NB4 (cell line): ENCODE measurements around the gene TRAPPC2L.

ENCODE experiments used
- DNase-seq: peaks from one replicate; pipeline ENCODE4 v3.0.0; 2010; ENCODE audit warnings: low read depth
- H3K4me3 ChIP-seq: one replicate; pipeline ENCODE4 v1.5.1; 2011; ENCODE audit warnings: mild to moderate bottlenecking, low read depth, low read length, moderate library complexity
- MYC ChIP-seq: IDR thresholded peaks from 2 replicates; pipeline ENCODE4 v1.6.1; 2011; ENCODE audit warnings: low read depth, low read length
- POLR2A ChIP-seq: IDR thresholded peaks from 2 replicates; pipeline ENCODE4 v1.6.1; 2011; ENCODE audit warnings: mild to moderate bottlenecking; ENCODE audit not compliant: insufficient read length; ENCODE audit errors: extremely low read depth
- TF ChIP-seq, protein P1 (sequence below): IDR thresholded peaks from 2 replicates; pipeline ENCODE4 v1.6.1; 2011; ENCODE audit warnings: low read depth, low read length
- TF ChIP-seq, protein P2 (sequence below): IDR thresholded peaks from one replicate; pipeline ENCODE4 v1.5.1; 2012; ENCODE audit warnings: low read depth, low read length

The TRAPPC2L gene

DNA sequence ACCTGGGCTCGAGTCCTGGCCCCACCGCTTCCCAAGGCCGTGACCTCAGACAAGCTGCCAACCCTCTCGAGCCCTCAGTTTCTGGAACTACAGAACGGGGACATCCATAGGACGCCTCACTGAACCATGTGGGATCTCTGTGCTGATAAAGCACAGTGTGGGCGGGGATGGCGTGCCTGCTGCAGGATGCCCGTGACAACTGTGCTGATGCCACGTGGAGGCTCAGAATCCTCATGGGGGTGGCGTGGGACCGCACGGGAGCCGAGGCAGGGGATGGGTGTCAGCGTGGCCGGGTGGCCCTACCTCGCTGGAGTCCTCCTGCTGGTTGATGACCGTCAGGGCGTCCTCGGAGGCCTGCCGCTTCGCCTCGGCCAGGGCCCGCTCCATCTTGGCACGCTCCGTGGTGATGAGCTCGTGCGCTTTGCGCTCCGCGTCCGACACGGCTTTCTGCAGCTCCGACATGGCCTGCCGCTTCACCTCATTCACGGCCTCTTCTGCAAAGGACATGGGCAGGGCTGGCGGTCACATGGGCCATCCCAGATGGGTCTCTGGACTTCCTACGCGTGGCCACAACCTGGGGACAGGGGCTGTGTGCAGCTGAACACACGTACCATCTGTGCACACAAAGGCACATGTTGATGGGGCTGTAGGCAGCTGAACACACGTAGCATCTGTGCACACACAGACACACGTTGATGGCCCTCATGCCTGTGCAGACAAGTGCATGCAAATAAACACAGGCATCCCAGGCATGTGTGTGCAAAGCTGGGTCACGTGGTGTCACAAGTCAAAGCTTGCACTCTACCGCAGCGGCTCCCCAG lies 22.2 kb downstream of the TRAPPC2L start:
- DNase-seq: no peak
- TF ChIP-seq, protein P1, sequence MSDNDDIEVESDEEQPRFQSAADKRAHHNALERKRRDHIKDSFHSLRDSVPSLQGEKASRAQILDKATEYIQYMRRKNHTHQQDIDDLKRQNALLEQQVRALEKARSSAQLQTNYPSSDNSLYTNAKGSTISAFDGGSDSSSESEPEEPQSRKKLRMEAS: no peak
- TF ChIP-seq POLR2A: no peak
- no peak overlapping the region for H3K4me3 ChIP-seq

DNA sequence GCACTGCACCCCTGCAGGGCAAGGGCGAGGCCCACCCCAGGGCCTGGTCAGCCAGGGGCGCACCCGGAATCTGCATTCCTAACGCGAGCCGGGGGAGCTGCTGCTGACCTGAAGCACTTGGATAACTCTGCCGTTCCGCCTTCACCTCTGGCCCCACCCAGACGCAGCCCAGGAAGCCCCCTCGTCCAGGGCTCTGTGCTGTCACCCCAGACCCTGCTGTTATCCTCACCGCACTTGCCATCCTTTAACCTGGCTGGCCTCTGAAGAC lies 22.8 kb downstream of the TRAPPC2L start:
- no peak for DNase-seq
- TF ChIP-seq, protein P2, sequence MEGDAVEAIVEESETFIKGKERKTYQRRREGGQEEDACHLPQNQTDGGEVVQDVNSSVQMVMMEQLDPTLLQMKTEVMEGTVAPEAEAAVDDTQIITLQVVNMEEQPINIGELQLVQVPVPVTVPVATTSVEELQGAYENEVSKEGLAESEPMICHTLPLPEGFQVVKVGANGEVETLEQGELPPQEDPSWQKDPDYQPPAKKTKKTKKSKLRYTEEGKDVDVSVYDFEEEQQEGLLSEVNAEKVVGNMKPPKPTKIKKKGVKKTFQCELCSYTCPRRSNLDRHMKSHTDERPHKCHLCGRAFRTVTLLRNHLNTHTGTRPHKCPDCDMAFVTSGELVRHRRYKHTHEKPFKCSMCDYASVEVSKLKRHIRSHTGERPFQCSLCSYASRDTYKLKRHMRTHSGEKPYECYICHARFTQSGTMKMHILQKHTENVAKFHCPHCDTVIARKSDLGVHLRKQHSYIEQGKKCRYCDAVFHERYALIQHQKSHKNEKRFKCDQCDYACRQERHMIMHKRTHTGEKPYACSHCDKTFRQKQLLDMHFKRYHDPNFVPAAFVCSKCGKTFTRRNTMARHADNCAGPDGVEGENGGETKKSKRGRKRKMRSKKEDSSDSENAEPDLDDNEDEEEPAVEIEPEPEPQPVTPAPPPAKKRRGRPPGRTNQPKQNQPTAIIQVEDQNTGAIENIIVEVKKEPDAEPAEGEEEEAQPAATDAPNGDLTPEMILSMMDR: no peak
- TF ChIP-seq POLR2A (no peak), MYC (no peak)
- TF ChIP-seq, protein P1: no peak
- no peak overlapping the region for H3K4me3 ChIP-seq

DNA sequence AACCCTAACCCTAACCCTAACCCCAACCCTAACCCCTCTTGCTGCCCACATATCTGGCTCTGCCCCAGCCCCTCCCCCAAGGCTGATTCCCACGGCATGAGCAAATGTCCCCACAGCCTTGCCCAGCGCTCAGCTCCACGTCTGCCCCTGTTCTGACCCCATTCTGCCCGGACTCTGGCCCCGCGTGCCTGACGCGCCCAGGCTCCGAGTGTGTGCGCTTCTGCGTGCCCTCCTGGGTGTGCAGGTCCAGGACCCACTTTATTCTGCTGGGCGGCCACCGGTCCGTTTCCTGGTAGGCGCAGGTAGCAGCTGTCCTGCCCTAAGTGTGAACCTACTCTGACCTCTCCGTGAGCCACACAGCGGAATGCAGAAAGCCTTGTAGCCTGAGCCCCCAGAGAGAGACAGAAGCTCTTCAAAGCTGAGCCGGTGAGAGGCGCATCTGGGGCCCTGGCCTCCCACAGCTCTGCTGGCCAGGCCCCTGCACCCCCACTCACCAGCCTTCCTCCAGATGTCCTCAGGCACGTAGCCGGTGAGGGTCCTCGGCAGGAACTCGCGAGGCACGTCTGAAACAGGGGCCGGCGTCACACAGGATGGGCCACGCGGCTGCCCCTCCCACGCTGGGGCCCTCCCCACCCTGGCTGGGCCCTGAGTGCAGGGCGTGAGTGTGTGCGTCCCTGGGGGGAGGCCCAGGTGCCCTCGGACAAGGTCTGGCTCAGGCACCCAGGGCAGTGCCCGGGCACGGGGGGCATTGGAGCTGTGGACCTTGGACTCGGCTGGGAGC lies 23.5 kb downstream of the TRAPPC2L start:
- no peak overlapping the region for H3K4me3 ChIP-seq
- DNase-seq: no peak
- TF ChIP-seq POLR2A (no peak), MYC (no peak)
- TF ChIP-seq, protein P1: no peak
- TF ChIP-seq, protein P2: no peak

DNA sequence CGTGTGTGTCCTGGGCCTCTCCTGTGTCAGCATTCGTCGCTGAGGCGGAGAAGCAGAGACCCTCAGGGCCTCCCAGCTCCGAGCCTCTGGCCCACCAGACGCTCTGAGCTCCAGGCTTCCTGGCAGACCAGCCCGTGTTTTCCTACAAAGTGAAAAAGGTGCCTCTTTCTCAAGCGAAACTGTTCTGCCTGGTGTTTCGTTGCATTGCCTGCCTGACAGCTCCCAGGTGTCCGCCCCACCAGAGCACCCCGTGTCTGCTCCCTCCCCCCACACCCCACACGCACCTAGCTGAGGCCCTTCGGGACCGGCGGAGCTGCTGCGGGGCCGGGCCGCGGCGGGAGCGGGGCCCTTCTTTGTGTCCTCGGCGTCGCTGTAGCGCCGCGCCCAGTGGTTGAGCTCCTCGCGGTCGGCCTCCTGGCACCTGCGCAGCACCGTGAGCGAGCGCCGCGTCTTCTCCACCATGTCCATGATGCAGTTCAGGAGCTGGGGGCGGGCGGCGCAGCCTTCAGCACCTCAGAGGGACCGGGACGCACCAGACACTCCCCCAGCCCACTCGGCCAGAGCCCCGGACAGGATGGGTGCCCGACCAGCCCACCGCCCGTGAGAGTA lies 24.2 kb downstream of the TRAPPC2L start:
- TF ChIP-seq, protein P1: no peak
- no peak for TF ChIP-seq MYC
- TF ChIP-seq, protein P2: no peak
- TF ChIP-seq POLR2A: no peak

DNA sequence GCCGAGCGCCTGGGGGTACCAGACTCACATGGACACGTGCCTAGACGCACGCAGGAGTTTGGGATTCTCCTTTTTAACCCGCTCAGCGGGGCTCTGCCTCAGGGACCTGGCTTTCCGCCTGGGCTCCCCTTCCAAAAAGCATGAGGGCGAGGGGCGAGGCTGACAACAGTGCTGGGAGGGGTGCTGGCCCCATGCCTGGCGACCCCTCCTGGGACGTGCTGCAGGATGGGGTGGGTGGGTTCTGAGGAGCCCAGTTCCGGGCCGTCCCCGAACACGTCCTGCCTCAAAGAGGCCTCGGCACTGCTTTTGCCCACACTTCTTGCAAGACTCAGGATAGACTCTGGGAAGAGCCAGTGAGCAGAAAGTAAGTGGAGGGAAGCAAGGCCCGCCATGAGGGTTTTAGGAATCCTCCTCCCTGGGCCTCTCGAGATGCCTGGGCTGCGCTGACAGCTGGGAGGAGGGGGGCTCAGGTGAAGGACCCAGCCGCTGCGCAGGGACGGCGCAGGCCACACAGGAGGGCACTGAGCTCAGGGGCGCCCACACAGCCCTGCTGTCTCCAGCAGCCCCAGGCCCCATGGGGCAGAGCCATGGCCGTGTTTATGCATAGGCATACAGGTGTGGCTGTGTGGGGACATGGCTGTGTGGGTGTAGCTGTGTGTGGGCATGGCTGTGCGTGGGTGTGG lies 24.9 kb downstream of the TRAPPC2L start:
- H3K4me3 ChIP-seq: no peak overlapping the region
- DNase-seq: no peak
- TF ChIP-seq POLR2A: no peak
- TF ChIP-seq, protein P1: no peak
- TF ChIP-seq MYC: no peak
- TF ChIP-seq, protein P2: no peak

More for the DNA sequence above, 24.2 kb downstream of the TRAPPC2L start:
- no peak for DNase-seq
- no peak overlapping the region for H3K4me3 ChIP-seq
